ENCODE results near the gene SLC39A3. TPM values are rescaled to one million over a fixed set of nuclear protein-coding genes. Genes with fewer than 3 reads are reported as not detected.

SLC39A3 gene
- total RNA-seq, 1 donor from 2014 or later, result 26.7 TPM

DNA sequence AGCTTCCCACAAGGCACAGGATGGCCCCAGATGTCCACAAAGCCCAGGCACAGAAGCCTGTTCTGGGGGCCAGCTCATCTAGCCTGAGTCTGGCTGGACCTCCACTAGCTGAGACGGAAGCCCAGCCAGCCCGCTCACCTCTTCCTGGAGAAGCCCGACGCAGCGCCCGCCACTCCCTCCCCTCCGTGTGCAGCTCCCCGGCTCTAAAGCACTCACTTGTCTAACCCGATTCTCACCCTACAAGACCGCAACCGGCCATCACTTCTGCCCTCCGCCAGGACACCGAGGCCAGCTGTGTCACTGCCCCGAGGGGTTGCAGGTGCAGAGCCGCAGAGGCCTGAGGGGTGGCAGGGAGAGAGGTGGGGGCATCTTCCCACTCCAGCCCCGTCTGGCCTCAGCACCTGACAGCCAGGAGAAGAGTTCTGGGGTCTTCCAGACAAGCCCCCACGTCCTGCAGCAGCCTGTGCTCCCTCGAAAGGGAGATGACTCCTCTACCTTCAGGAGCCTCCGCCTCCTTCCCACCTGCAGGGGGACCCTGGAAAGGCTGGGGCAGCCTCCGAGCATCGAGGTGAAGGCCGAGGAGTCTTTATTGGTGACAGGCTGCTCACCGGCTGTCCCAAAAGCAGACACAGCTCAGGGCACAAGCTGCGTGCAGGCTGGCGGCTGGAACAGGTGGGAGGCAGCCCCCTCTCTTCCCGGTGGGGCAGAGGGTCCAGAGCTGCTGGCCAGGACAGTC lies 12.7 kb downstream of the SLC39A3 start:
- Histone ChIP-seq H3K27me3 (peaks cover 31% of the 10 kb centered on the region), H3K36me3 (no peaks in the 10 kb centered on the region), H3K4me3 (no peak overlapping the region), H3K27ac (no peak overlapping the region), H3K4me1 (no peaks in the 10 kb centered on the region), H3K9me3 (no peaks in the 10 kb centered on the region)
- TF ChIP-seq, protein P1, sequence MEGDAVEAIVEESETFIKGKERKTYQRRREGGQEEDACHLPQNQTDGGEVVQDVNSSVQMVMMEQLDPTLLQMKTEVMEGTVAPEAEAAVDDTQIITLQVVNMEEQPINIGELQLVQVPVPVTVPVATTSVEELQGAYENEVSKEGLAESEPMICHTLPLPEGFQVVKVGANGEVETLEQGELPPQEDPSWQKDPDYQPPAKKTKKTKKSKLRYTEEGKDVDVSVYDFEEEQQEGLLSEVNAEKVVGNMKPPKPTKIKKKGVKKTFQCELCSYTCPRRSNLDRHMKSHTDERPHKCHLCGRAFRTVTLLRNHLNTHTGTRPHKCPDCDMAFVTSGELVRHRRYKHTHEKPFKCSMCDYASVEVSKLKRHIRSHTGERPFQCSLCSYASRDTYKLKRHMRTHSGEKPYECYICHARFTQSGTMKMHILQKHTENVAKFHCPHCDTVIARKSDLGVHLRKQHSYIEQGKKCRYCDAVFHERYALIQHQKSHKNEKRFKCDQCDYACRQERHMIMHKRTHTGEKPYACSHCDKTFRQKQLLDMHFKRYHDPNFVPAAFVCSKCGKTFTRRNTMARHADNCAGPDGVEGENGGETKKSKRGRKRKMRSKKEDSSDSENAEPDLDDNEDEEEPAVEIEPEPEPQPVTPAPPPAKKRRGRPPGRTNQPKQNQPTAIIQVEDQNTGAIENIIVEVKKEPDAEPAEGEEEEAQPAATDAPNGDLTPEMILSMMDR (IDR thresholded peaks at IDR 0.05), result no peak
- no peak for DNase-seq
- intact Hi-C loops (cut with DNase I), result loop anchor here (10.0 kb wide), 1 partner anchor 72 kb away; no protein-coding TSS in a partner anchor
- no peak for ATAC-seq

DNA sequence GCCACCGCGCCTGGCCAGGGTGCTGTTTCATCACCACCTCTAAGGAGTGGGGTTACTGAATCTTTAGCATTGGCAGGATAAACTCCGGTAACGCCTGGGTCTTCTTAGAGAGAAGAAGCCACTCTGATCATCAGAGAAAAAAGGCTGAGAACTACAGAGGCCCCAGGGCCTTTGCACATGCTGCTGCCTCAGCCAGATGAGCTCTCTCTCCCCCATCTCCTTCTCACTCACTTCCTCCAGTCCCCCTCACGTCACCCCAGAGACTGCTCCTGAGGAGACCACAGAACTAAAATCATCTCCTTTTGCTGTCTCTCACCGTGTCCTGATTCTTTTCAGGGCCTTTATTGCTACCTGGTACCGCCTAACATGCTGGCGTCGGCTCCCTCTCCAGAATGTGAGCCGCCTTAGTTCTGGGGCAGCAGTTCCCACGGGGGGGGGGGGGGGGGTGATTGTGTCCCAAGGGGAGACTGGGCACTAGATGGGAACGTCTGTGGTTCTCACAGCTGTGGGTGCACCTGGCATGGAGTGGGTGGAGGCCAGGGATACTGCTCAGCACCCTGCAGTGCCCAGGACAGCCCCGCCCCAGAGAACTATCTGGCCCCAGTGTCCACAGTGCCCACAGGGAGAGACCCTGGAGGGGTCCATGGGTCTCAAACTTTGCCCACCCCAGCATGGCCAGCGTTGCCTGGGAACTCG lies 13.5 kb downstream of the SLC39A3 start:
- no peak overlapping the region for H3K4me3 ChIP-seq

DNA sequence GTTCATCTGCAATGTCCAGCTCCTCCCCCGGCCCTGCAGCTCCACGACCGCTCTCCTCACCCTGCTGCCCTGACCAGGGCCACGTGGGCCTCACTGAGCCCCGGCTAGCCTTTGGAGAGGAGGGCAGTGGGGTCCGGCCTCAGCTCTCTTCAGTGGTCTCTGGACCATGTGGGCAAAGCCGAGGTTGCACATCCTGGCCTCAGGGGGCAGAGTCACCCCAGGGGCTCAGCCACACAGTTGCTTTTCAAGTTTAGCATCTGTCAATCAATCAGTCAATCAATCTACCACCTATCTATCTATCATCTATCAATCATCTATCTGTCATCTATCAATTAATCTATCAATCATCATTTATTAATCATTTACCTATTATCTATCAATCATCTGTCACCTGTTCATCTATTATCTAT lies 15.7 kb downstream of the SLC39A3 start:
- Histone ChIP-seq H3K9me3 (no peaks in the 10 kb centered on the region), H3K4me1 (peaks cover 9% of the 10 kb centered on the region), H3K27me3 (peaks cover 51% of the 10 kb centered on the region), H3K36me3 (no peaks in the 10 kb centered on the region), H3K27ac (no peak overlapping the region), H3K4me3 (no peak overlapping the region)
- TF ChIP-seq, protein P1 (IDR thresholded peaks at IDR 0.05), result no peak
- DNase-seq, result no peak
- intact Hi-C loops (cut with DNase I), result loop anchor here (10.0 kb wide), 1 partner anchor 69 kb away; no protein-coding TSS in a partner anchor
- ATAC-seq, result no peak

More for the DNA sequence above, 13.5 kb downstream of the SLC39A3 start:
- Histone ChIP-seq H3K27me3 (peaks cover 37% of the 10 kb centered on the region), H3K4me1 (no peaks in the 10 kb centered on the region), H3K27ac (no peak overlapping the region), H3K36me3 (no peaks in the 10 kb centered on the region), H3K9me3 (no peaks in the 10 kb centered on the region)
- no peak for ATAC-seq
- TF ChIP-seq, protein P1 (IDR thresholded peaks at IDR 0.05), result no peak
- intact Hi-C loops (cut with DNase I), result loop anchor here (10.0 kb wide), 1 partner anchor 72 kb away; no protein-coding TSS in a partner anchor
- no peak for DNase-seq

DNA sequence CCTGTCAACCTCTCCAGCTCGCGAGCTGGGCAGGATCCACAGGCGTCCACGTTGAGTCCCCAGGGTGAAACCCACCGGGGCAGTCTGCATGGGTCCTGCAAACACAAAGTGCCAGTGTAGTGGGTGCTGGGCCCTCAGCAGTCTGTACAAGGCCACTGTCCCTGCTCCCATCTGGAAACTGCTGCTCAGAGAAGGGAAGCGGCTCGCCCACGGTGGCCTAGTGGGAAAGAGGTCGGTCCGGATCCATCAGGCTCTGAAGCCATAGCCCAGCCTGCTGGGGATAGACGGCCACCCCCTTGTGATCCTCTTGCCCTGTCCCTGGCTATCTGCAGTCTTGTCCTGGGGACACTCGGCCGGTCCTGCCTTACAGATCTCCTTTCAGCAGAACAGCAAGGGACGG lies 16.1 kb downstream of the SLC39A3 start:
- no peak overlapping the region for H3K27ac ChIP-seq

DNA sequence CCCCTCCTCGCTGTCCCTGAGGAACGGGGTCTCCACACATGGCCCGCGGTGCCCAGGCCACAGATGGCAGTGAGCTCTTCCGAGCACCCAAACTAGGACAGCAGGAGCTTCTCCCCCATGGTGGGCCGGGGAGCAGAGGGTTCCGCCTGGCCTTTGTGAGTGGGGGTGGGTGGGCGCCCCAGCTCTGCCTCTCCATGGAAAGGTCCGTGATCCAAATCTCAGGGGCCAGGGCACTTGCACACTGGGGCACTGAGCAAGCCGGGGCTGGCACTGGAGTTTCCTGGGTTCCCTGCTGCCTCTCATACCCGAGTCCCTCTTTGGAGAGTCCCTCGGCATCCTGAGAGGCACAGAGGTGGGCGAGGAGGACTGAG lies 16.5 kb downstream of the SLC39A3 start:
- Histone ChIP-seq H3K4me1 (peaks cover 9% of the 10 kb centered on the region), H3K36me3 (no peaks in the 10 kb centered on the region), H3K4me3 (no peak overlapping the region), H3K27ac (no peak overlapping the region), H3K9me3 (no peaks in the 10 kb centered on the region), H3K27me3 (peaks cover 51% of the 10 kb centered on the region)
- TF ChIP-seq, protein P1 (IDR thresholded peaks at IDR 0.05), result no peak
- DNase-seq (no peak), ATAC-seq (no peak)
- intact Hi-C loops (cut with DNase I), result loop anchor here (10.0 kb wide), 1 partner anchor 69 kb away; no protein-coding TSS in a partner anchor

More for the DNA sequence above, 16.1 kb downstream of the SLC39A3 start:
- TF ChIP-seq, protein P1 (IDR thresholded peaks at IDR 0.05), result no peak
- intact Hi-C loops (cut with DNase I), result loop anchor here (10.0 kb wide), 1 partner anchor 69 kb away; no protein-coding TSS in a partner anchor
- no peak for DNase-seq
- H3K4me3 ChIP-seq, result no peak overlapping the region
- peaks cover 9% of the 10 kb centered on the region for H3K4me1 ChIP-seq
- ATAC-seq, result no peak
- H3K9me3 ChIP-seq, result no peaks in the 10 kb centered on the region
- peaks cover 51% of the 10 kb centered on the region for H3K27me3 ChIP-seq
- no peaks in the 10 kb centered on the region for H3K36me3 ChIP-seq

Data from upper lobe of right lung (tissue), 1 donor.